H1 (cell line): ENCODE results near the gene FGB. TPM values are rescaled to one million over a fixed set of nuclear protein-coding genes. Genes with fewer than 3 reads are reported as not detected.

Experiments
- CTCF ChIA-PET: fragments of 300-600 bp; sonication (Branson Sonifier 250); formaldehyde crosslinking; loops from one replicate; lab custom pipeline; 2021; ENCODE audit not compliant: partially characterized antibody; lab: Charles Lee
- POLR2A ChIA-PET: fragments of 300-600 bp; sonication (Branson Sonifier 250); formaldehyde crosslinking; loops from one replicate; lab custom pipeline; 2021; ENCODE audit warnings: inconsistent platforms; ENCODE audit not compliant: partially characterized antibody; lab: Charles Lee
- DNase-seq, 2 experiments: peaks; one replicate each; pipeline versions ENCODE4 v3.0.0 to v3.0.0-alpha.2; 2010 to 2022; ENCODE audit warnings: low spot score in 2 of 2, low read depth in 1 of 2, mixed read lengths in 1 of 2
- FAIRE-seq: peaks from 2 replicates; lab custom pipeline; 2011; peaks lifted over from hg19 to GRCh38; lab: Jason Lieb, UNC
- H2AFZ ChIP-seq: 2 replicates; pipeline ENCODE4 v1.8.1; 2012; ENCODE audit warnings: low read length, inconsistent platforms
- H2AK5ac ChIP-seq: 2 replicates; pipeline ENCODE4 v1.6.1; 2013; ENCODE audit warnings: low read depth, low read length
- H2BK120ac ChIP-seq: replicated peaks from 2 replicates; pipeline ENCODE3; 2013; ENCODE audit warnings: low read depth, low read length, inconsistent platforms
- H2BK12ac ChIP-seq: 2 replicates; pipeline ENCODE4 v1.6.1; 2013; ENCODE audit warnings: low read depth, low read length
- H2BK15ac ChIP-seq: 2 replicates; pipeline ENCODE4 v1.6.1; 2013; ENCODE audit warnings: low read length
- H2BK20ac ChIP-seq: 2 replicates; pipeline ENCODE4 v1.6.1; 2013; ENCODE audit warnings: low read length
- H2BK5ac ChIP-seq: 2 replicates; pipeline ENCODE4 v1.6.1; 2013; ENCODE audit warnings: low read depth, low read length
- H3K14ac ChIP-seq: 2 replicates; pipeline ENCODE4 v1.6.1; 2013; ENCODE audit warnings: inconsistent platforms; ENCODE audit not compliant: insufficient read length
- H3K18ac ChIP-seq: 2 replicates; pipeline ENCODE4 v1.6.1; 2013; ENCODE audit warnings: low read length; ENCODE audit errors: extremely low read depth
- H3K23ac ChIP-seq: 2 replicates; pipeline ENCODE4 v1.6.1; 2013; ENCODE audit warnings: inconsistent platforms; ENCODE audit not compliant: insufficient read length
- H3K23me2 ChIP-seq: 2 replicates; pipeline ENCODE4 v1.6.1; 2013; ENCODE audit warnings: low read depth, low read length
- H3K27ac ChIP-seq: 2 replicates; pipeline ENCODE4 v1.6.1; 2011; ENCODE audit warnings: low read depth, low read length, inconsistent platforms
- H3K27me3 ChIP-seq, 4 experiments: replicated peaks in 1 of 4; 1 replicate in 1 of 4; 2 replicates in 3 of 4; pipeline versions ENCODE4 v1.6.1 to v1.8.1; 2011 to 2013; ENCODE audit warnings: low read length in 3 of 4, mild to moderate bottlenecking in 3 of 4, inconsistent platforms in 2 of 4, mixed read lengths in 2 of 4, moderate library complexity in 1 of 4; ENCODE audit not compliant: control insufficient read depth in 3 of 4, insufficient read depth in 3 of 4; ENCODE audit errors: extremely low read depth in 1 of 4
- H3K36me3 ChIP-seq, 4 experiments: 2 replicates each; pipeline versions ENCODE4 v1.6.1 to v1.8.1; 2011 to 2013; ENCODE audit warnings: mild to moderate bottlenecking in 4 of 4, low read length in 3 of 4, moderate library complexity in 2 of 4, control low read depth in 1 of 4, inconsistent platforms in 1 of 4; ENCODE audit not compliant: insufficient read depth in 4 of 4, control insufficient read depth in 2 of 4
- H3K4ac ChIP-seq: replicated peaks from 2 replicates; pipeline ENCODE3; 2013; ENCODE audit warnings: low read length, low read depth, mixed read lengths, inconsistent platforms; ENCODE audit not compliant: insufficient read length
- H3K4me1 ChIP-seq, 4 experiments: replicated peaks in 1 of 4; 1 replicate in 1 of 4; 2 replicates in 3 of 4; pipeline versions ENCODE4 v1.6.1 to v1.8.1; 2011 to 2013; ENCODE audit warnings: low read length in 3 of 4, inconsistent platforms in 2 of 4, mixed read lengths in 1 of 4; ENCODE audit not compliant: insufficient read depth in 4 of 4, control insufficient read depth in 3 of 4
- H3K4me2 ChIP-seq, 2 experiments: 2 replicates each; pipeline versions ENCODE4 v1.6.1 to v1.8.1; 2011 to 2013; ENCODE audit warnings: low read depth in 2 of 2, low read length in 2 of 2, control low read depth in 1 of 2, inconsistent platforms in 1 of 2, mild to moderate bottlenecking in 1 of 2; ENCODE audit not compliant: insufficient read depth in 1 of 2
- H3K4me3 ChIP-seq, 4 experiments: fragments of 200-600, 300-600 bp in 1 of 4; sonication (generic), shearing (Covaris generic), sonication (Bioruptor Twin) in 1 of 4; 2 replicates each; pipeline versions ENCODE4 v1.5.1 to v1.8.1; 2011 to 2016; ENCODE audit warnings: low read length in 4 of 4, low read depth in 3 of 4, control low read depth in 2 of 4, inconsistent platforms in 2 of 4, mild to moderate bottlenecking in 2 of 4, mixed read lengths in 1 of 4, moderate library complexity in 1 of 4; ENCODE audit not compliant: insufficient read depth in 2 of 4; ENCODE audit errors: extremely low read depth in 1 of 4
- H3K56ac ChIP-seq: replicated peaks from 2 replicates; pipeline ENCODE3; 2013; ENCODE audit warnings: low read depth, mild to moderate bottlenecking, mixed read lengths, low read length, inconsistent platforms; ENCODE audit not compliant: insufficient read length
- H3K79me1 ChIP-seq: 2 replicates; pipeline ENCODE4 v1.6.1; 2013; ENCODE audit warnings: low read depth, low read length, control low read depth
- H3K79me2 ChIP-seq, 2 experiments: 2 replicates each; pipeline versions ENCODE4 v1.6.1 to v1.8.1; 2012 to 2013; ENCODE audit warnings: low read length in 2 of 2, mild to moderate bottlenecking in 2 of 2, inconsistent platforms in 1 of 2; ENCODE audit not compliant: insufficient read depth in 2 of 2, control insufficient read depth in 1 of 2
- H3K9ac ChIP-seq, 4 experiments: replicated peaks in 1 of 4; 1 replicate in 1 of 4; 2 replicates in 3 of 4; pipeline versions ENCODE4 v1.6.1 to v1.8.1; 2011 to 2013; ENCODE audit warnings: low read depth in 3 of 4, low read length in 3 of 4, control low read depth in 2 of 4, mild to moderate bottlenecking in 2 of 4, moderate library complexity in 2 of 4, inconsistent platforms in 1 of 4; ENCODE audit errors: extremely low read depth in 1 of 4
- H3K9me3 ChIP-seq, 2 experiments: 2 replicates each; pipeline versions ENCODE4 v1.6.1 to v1.8.1; 2012 to 2013; ENCODE audit warnings: mild to moderate bottlenecking in 2 of 2, moderate library complexity in 2 of 2, control low read depth in 1 of 2, inconsistent platforms in 1 of 2, low read depth in 1 of 2, low read length in 1 of 2, mixed read lengths in 1 of 2; ENCODE audit not compliant: insufficient read depth in 2 of 2
- H4K20me1 ChIP-seq, 2 experiments: replicated peaks in 1 of 2; 2 replicates each; pipeline versions ENCODE3 to v1.8.1; 2011 to 2013; ENCODE audit warnings: inconsistent platforms in 2 of 2, low read length in 2 of 2, mild to moderate bottlenecking in 1 of 2; ENCODE audit not compliant: insufficient read depth in 2 of 2, control insufficient read depth in 1 of 2
- H4K5ac ChIP-seq: 2 replicates; pipeline ENCODE4 v1.6.1; 2013; ENCODE audit warnings: low read length, low read depth, mixed read lengths, inconsistent platforms; ENCODE audit not compliant: insufficient read length
- H4K8ac ChIP-seq: 2 replicates; pipeline ENCODE4 v1.8.0; 2013; ENCODE audit warnings: mild to moderate bottlenecking, moderate library complexity, low read length, inconsistent platforms; ENCODE audit not compliant: insufficient read depth; ENCODE audit errors: extremely low read depth
- H4K91ac ChIP-seq: replicated peaks from 2 replicates; pipeline ENCODE3; 2013; ENCODE audit warnings: low read length, mixed read lengths, inconsistent platforms; ENCODE audit not compliant: insufficient read length
- BACH1 ChIP-seq: IDR thresholded peaks from 2 replicates; pipeline ENCODE4 v1.6.1; 2012; ENCODE audit warnings: low read length, improper control_type of control experiment
- PHF8 ChIP-seq: fragments of 200-600 bp; sonication (generic); conservative IDR thresholded peaks from 2 replicates; pipeline ENCODE4 v1.7.1; 2012; ENCODE audit warnings: low read depth, mild to moderate bottlenecking, inconsistent platforms, low read length, moderate library complexity
- RBBP5 ChIP-seq: IDR thresholded peaks from 2 replicates; pipeline ENCODE4 v1.7.1; 2012; ENCODE audit warnings: low read depth, mild to moderate bottlenecking, inconsistent platforms, low read length, moderate library complexity, borderline replicate concordance
- RXRA ChIP-seq: IDR thresholded peaks from 2 replicates; pipeline ENCODE4 v1.6.1; 2011; ENCODE audit warnings: low read depth, mild to moderate bottlenecking, low read length, moderate library complexity; ENCODE audit not compliant: insufficient read depth
- WGBS, 2 experiments: shearing (Covaris generic) in 1 of 2; methylation state at CpG; one replicate each; pipeline versions ENCODE4 v1.1.6 to v1.1.7; 2013 to 2015; ENCODE audit warnings: low lambda C conversion rate in 2 of 2, mixed read lengths in 2 of 2, inconsistent platforms in 1 of 2, low coverage in 1 of 2, missing lambda C conversion rate in 1 of 2; ENCODE audit not compliant: insufficient replicate concordance in 2 of 2, insufficient coverage in 1 of 2, insufficient read length in 1 of 2; ENCODE audit errors: extremely low coverage in 1 of 2, missing lambda C conversion rate in 1 of 2; 5-methylcytosine and 5-hydroxymethylcytosine counted together
- polyA plus RNA-seq, 7 experiments: library from polyadenylated mRNA; depleted of rRNA in 3 of 7; stranded (reverse) in 5 of 7; unstranded in 2 of 7; fragments of >200 nt in 5 of 7; fragments of 200-250 nt in 2 of 7; gene quantifications; 1 replicate in 5 of 7; 2 replicates in 1 of 7; 4 replicates in 1 of 7; pipeline versions ENCODE4 v1.2.1 to v1.2.3, GENCODE V29; 2011 to 2013; ENCODE audit warnings: missing spikeins in 2 of 7, mixed read lengths in 2 of 7
- total RNA-seq: library from RNA; stranded (reverse); fragmentation: NEBNext Ultra II Directional; extraction: Animal tissue kit (Norgen Biotek cat#: 25700); gene quantifications from 2 replicates; pipeline ENCODE4 v1.2.1, GENCODE V29; 2021
- TF ChIP-seq, protein P1 (sequence below): IDR thresholded peaks from 2 replicates; pipeline ENCODE4 v1.6.1; 2011; ENCODE audit warnings: low read depth, mild to moderate bottlenecking, low read length; ENCODE audit not compliant: insufficient read depth

Gene FGB
- total and polyA plus RNA-seq, 2 of the 8 experiments (the other 6 are each of a cell fraction or from before 2014, with no cell fraction given), result not detected

DNA sequence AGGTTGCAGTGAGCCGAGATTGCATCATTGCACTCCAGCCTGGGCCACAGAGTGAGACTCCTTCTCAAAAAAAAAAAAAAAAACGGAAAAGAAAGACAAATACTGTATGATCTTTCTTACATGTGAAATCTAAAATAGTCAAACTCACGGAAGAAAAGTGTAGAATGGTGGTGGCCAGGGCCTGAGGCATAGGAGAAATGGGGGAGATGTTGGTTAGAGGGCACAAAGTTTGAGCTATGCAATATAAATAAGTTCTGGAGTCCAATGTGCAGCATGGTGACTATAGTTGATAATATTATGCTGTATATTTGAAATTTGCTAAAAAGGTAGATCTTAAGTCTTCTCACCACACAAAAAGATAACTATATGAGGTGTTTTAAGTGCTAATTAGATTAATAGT lies 29.1 kb downstream of the FGB start:
- CTCF ChIA-PET, result interaction anchor here (1.0 to 5.6 kb wide), 9 partner anchors 9 to 33 kb away, joined by 3 to 30 read pairs (median 13); no protein-coding TSS in a partner anchor

More for the DNA sequence above, 29.1 kb downstream of the FGB start:
- Histone ChIP-seq H3K4me2 (no peak overlapping the region), H3K79me1 (no peaks in the 10 kb centered on the region), H3K79me2 (no peaks in the 10 kb centered on the region), H3K4me1 (0 out of 7 replicates have a peak, but pooled peaks cover 0 to 3% (median 0%) of the 10 kb centered on the region in 4 experiments), H3K4me3 (no peak overlapping the region), H2AFZ (no peak overlapping the region), H4K5ac (no peak overlapping the region), H3K36me3 (no peaks in the 10 kb centered on the region), H2AK5ac (no peak overlapping the region), H3K4ac (no peak overlapping the region), H4K91ac (no peak overlapping the region), H3K9ac (no peak overlapping the region), H3K27ac (no peak overlapping the region), H2BK12ac (no peak overlapping the region), H2BK15ac (no peak overlapping the region), H4K20me1 (no peaks in the 10 kb centered on the region), H3K56ac (no peak overlapping the region), H2BK5ac (no peak overlapping the region), H3K18ac (no peak overlapping the region), H3K9me3 (no peaks in the 10 kb centered on the region), H3K27me3 (no peaks in the 10 kb centered on the region), H3K23me2 (no peaks in the 10 kb centered on the region), H4K8ac (no peak overlapping the region), H3K14ac (no peak overlapping the region), H3K23ac (no peak overlapping the region), H2BK20ac (no peak overlapping the region), H2BK120ac (no peak overlapping the region)
- DNase-seq, result no peak
- POLR2A ChIA-PET, result no interaction called here
- WGBS, 2 experiments, result 79% methylated on average over 2 of the region's 3 CpGs; no CpG with 5 or more reads in 1 of the 2 experiments
- TF ChIP-seq RXRA (no peak), BACH1 (no peak), PHF8 (no peak), RBBP5 (no peak)
- TF ChIP-seq, protein P1, sequence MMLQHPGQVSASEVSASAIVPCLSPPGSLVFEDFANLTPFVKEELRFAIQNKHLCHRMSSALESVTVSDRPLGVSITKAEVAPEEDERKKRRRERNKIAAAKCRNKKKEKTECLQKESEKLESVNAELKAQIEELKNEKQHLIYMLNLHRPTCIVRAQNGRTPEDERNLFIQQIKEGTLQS, result no peak
- FAIRE-seq, result no peak
